ENCODE measurements around the gene LIMD2. TPM values are rescaled to one million over a fixed set of nuclear protein-coding genes. Genes with fewer than 3 reads are reported as not detected.

The LIMD2 gene
- total RNA-seq, 4 donors from 2014 or later = 3.1 to 14.9 (median 8.0) TPM

DNA sequence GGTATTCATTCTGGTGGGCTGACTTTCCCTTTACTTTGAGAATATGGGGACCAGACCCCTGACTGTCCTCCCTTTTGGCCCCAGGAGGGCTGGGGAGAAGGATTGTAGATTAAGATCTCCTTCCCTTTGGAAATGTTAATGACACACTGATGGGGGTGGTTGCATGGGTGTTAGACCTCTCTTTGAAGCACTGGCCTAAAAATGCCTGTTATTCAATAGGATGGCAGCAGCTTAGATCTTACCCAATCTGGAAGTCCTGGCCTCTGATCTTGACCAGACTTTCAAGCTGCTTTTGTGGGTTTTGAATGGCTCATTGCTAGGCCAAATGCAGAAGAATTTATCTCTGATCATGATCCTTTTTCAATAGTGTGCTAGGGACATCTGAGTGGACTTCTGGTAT is 52.0 kb downstream of the LIMD2 start:
- Histone ChIP-seq H3K4me3 (no peak overlapping the region), H3K27me3 (no peaks in the 10 kb centered on the region), H3K27ac (replicated peaks in 1 of 4) (no peak overlapping the region), H3K4me1 (peaks cover 8 to 28% (median 25%) of the 10 kb centered on the region in 4 donors), H3K36me3 (peaks cover 10 to 74% (median 53%) of the 10 kb centered on the region in 4 donors), H3K9me3 (no peaks in the 10 kb centered on the region)
- TF ChIP-seq POLR2A (IDR thresholded peaks at IDR 0.05; ENCODE audit: low read depth) (no peak), POLR2AphosphoS5 (IDR thresholded peaks at IDR 0.05) (no peak), EP300 (IDR thresholded peaks at IDR 0.05) (no peak)
- TF ChIP-seq, protein P1, sequence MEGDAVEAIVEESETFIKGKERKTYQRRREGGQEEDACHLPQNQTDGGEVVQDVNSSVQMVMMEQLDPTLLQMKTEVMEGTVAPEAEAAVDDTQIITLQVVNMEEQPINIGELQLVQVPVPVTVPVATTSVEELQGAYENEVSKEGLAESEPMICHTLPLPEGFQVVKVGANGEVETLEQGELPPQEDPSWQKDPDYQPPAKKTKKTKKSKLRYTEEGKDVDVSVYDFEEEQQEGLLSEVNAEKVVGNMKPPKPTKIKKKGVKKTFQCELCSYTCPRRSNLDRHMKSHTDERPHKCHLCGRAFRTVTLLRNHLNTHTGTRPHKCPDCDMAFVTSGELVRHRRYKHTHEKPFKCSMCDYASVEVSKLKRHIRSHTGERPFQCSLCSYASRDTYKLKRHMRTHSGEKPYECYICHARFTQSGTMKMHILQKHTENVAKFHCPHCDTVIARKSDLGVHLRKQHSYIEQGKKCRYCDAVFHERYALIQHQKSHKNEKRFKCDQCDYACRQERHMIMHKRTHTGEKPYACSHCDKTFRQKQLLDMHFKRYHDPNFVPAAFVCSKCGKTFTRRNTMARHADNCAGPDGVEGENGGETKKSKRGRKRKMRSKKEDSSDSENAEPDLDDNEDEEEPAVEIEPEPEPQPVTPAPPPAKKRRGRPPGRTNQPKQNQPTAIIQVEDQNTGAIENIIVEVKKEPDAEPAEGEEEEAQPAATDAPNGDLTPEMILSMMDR (IDR thresholded peaks at IDR 0.05) = no peak
- intact Hi-C loops (cut with DNase I) = no loop called here
- DNase-seq (ENCODE audit: extremely low spot score) = no peak

DNA sequence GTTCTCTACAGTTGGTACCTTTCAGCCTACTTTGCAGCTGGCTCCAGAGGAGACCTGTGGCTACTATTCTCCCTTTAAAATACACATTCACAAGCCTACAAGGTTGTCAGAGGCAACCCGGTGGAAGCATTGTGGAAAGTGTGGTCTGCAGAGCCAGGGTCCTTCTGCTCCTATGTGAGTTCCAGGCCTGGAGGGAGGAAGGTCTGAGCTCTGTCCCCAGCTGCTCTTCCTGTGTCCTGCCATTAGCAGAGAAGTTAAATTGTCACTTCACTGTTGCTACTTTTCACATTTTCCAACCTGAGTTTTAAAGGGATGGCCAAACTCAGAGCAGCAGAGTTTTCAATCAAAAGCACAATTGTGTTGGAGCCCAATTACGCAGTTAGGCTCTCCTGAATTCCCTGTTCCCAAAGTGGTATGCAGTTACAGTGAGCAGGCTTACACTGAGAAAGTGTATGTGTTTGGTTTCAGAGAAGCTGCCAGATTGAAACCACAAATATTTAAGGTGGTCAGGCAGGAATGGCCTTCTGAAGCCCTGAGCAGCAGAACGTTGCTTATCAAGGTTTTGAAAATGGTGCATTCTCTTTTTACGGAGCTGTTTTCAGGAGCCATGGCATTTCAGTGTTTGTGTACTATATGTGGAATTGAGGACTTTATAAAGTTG is 52.7 kb downstream of the LIMD2 start:
- Histone ChIP-seq H3K27me3 (no peaks in the 10 kb centered on the region), H3K4me3 (no peak overlapping the region), H3K36me3 (peaks cover 5 to 74% (median 48%) of the 10 kb centered on the region in 4 donors), H3K9me3 (no peaks in the 10 kb centered on the region), H3K4me1 (peaks cover under 1 to 22% (median 20%) of the 10 kb centered on the region in 4 donors), H3K27ac (replicated peaks in 1 of 4) (no peak overlapping the region)
- DNase-seq (ENCODE audit: extremely low spot score) = no peak
- intact Hi-C loops (cut with DNase I) = no loop called here
- 69% methylated on average over 4 of the region's 4 CpGs for WGBS
- TF ChIP-seq POLR2A (IDR thresholded peaks at IDR 0.05; ENCODE audit: low read depth) (no peak), EP300 (IDR thresholded peaks at IDR 0.05) (no peak), POLR2AphosphoS5 (IDR thresholded peaks at IDR 0.05) (no peak)
- TF ChIP-seq, protein P1 (IDR thresholded peaks at IDR 0.05) = no peak

DNA sequence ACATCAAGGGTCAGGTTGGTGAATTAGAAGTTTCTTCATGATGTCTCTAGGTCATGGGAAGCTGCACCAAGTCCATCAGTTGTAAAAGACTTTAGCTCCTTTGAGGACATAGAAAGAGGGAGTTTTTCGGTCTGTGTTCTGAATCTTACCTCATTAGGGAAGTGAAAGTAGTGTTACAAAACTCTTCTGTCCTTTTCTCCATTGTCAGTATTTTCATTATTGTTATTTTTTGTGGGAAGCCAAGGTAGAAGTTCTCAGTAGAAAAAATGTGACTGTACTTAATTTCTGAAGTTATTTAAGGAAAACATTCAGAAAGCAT is 53.5 kb downstream of the LIMD2 start:
- H3K27me3 ChIP-seq = no peaks in the 10 kb centered on the region
- WGBS = 70% methylated on average over 1 of the region's 1 CpG
- H3K9me3 ChIP-seq = no peaks in the 10 kb centered on the region
- H3K36me3 ChIP-seq = peaks cover 5 to 78% (median 46%) of the 10 kb centered on the region in 4 donors
- peaks cover under 1 to 22% (median 20%) of the 10 kb centered on the region in 4 donors for H3K4me1 ChIP-seq
- H3K27ac ChIP-seq (replicated peaks in 1 of 4) = no peak overlapping the region
- TF ChIP-seq, protein P1 (IDR thresholded peaks at IDR 0.05) = no peak
- TF ChIP-seq EP300 (IDR thresholded peaks at IDR 0.05) = no peak
- no peak for TF ChIP-seq POLR2AphosphoS5 (IDR thresholded peaks at IDR 0.05)
- TF ChIP-seq POLR2A (IDR thresholded peaks at IDR 0.05; ENCODE audit: low read depth) = no peak
- intact Hi-C loops (cut with DNase I) = no loop called here
- no peak for DNase-seq (ENCODE audit: extremely low spot score)
- no peak overlapping the region for H3K4me3 ChIP-seq

Other genes starting within 250 kb of the LIMD2 start
- gene ACE, start 223.1 kb downstream of the LIMD2 start, total RNA-seq = 1 to 10 TPM; 2.5 to 9.6 (median 4.9) TPM
- not detected for gene KCNH6, start 176.8 kb downstream of the LIMD2 start, total RNA-seq
- gene DCAF7, start 149.6 kb downstream of the LIMD2 start, total RNA-seq = 10 to 100 TPM; 24.9 to 45.2 (median 34.2) TPM
- 10 to 100 TPM in 3 of 4 donors, 1 to 10 TPM in 1; 9.4 to 35.0 (median 14.8) TPM for gene TACO1, start 99.2 kb downstream of the LIMD2 start, total RNA-seq
- gene MAP3K3, start 77.7 kb downstream of the LIMD2 start, total RNA-seq = 100 to 1,000 TPM in 1 of 4 donors, 10 to 100 TPM in 3; 67.7 to 132 (median 86.6) TPM
- gene STRADA, start 41.7 kb upstream of the LIMD2 start, total RNA-seq = 10 to 100 TPM; 18.2 to 20.5 (median 20.1) TPM
- 10 to 100 TPM; 47.3 to 60.7 (median 56.2) TPM for gene CCDC47, start 73.5 kb upstream of the LIMD2 start, total RNA-seq
- gene DDX42, start 74.0 kb upstream of the LIMD2 start, total RNA-seq = 10 to 100 TPM; 80.4 to 93.9 (median 84.3) TPM
- 100 to 1,000 TPM in 1 of 4 donors, 10 to 100 TPM in 3; 71.2 to 117 (median 92.1) TPM for gene PSMC5, start 127.3 kb upstream of the LIMD2 start, total RNA-seq
- gene FTSJ3, start 127.5 kb upstream of the LIMD2 start, total RNA-seq = 10 to 100 TPM; 46.8 to 72.4 (median 56.2) TPM
- 100 to 1,000 TPM; 112 to 136 (median 127) TPM for gene SMARCD2, start 142.6 kb upstream of the LIMD2 start, total RNA-seq
- gene CSH2, start 173.6 kb upstream of the LIMD2 start, total RNA-seq = not detected
- not detected for gene GH2, start 181.8 kb upstream of the LIMD2 start, total RNA-seq
- gene CSH1, start 196.4 kb upstream of the LIMD2 start, total RNA-seq = not detected
- gene CSHL1, start 211.1 kb upstream of the LIMD2 start, total RNA-seq = not detected
- not detected for gene GH1, start 218.7 kb upstream of the LIMD2 start, total RNA-seq
- 1 to 10 TPM; 2.1 to 6.1 (median 5.8) TPM for gene CD79B, start 232.2 kb upstream of the LIMD2 start, total RNA-seq